GM18499 (cell line): Measurements from ENCODE around the gene NPIPB6.

Source experiments
- ATAC-seq: cut with Tn5 transposase; IDR thresholded peaks from one replicate; pipeline ENCODE4 v1.9.1; 2021; ENCODE audit warnings: moderate number of reproducible peaks; ENCODE audit not compliant: insufficient read depth, unreplicated experiment

The NPIPB6 gene

DNA sequence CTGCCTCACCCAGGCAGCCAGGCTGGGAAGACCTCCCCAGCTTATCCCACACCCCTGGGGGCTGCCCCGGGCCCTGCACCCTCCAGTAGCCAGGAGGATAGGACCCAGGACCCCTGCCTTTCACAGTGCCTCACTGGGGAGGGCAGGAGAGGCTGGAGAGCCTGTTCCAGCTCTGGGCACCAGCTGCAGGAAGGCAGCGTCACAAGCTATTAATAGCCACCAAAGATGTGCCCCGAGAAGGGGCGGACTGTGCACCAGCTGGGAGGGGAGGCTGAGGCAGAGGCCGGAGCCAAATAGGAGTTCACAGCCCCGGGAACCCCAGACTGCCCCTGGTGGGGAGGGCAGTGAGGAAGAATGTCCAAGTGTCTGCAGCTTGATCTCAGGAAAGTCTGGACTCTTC is 62.2 kb downstream of the NPIPB6 start:
- no peak for ATAC-seq

DNA sequence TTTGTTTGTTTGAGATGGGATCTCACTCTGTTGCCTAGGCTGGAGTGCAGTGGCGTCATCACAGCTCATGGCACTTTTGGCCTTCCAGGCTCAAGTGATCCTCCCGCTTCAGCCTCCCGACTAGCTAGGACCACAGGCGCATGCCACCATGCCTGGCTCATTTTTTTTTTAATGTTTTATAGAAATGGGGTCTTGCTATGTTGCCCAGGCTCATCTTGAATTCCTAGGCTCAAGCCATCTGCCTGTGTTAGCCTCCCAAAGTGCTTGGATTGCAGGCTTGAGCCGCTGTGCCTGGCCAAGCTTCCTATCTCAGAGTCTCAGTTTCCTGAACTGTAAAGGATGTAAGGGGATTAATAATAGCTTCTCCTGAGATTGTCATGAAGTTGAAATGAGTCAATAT is 63.0 kb downstream of the NPIPB6 start:
- no peak for ATAC-seq

DNA sequence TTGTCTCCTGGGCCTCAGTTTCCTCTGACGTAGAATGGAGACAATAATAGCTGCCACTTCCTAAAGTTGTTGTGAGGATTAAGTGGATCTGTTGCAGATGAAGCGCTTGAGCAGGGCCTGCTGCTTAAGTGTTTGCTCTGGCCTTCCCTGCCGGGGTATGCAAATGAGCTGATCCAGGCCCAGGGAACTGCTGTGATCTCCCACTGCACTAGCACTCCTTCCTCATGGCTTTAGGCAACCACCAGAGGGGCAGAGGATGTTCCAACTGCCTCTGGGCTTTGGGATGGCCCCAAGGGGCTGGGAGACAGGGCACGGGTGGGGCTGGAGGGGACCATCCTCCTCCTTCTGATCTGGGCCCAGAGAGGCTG is 64.8 kb downstream of the NPIPB6 start:
- ATAC-seq: no peak

DNA sequence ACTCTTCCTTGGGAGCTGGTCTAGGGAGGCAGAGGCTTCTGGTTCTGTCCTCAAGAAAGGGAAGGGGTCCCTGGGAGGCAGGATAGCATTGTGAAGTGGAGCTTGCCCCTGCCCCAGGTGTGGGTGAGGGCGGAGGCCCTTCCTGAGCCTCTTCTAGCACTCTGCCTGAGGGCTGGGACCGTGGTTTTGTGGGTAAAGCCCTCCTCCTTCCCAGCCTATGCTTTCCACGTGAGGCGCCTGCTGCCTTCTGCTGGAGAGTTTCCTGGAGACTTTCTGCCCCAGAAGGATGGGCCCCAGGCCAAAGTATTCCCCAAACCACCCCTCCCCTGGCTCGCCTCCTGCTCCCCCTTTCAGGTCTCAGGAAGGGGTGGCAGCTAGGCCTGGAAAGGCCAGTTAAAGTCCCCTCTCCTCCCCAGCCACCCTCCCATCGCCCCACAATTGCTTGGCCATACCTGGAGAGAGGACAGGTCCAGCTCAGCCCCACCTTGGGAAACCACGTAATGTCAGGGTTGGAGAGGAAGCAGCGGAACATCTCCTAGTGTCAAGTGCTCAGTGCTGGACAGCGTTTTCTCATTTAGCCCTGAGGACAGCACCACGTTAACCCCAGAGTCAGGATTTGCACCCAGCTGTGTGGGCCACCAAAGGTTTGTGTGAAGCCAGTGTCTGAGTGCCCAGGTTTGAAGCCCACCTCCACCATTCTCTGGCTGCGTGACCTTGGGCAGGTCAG is 65.4 kb downstream of the NPIPB6 start:
- ATAC-seq: no peak

DNA sequence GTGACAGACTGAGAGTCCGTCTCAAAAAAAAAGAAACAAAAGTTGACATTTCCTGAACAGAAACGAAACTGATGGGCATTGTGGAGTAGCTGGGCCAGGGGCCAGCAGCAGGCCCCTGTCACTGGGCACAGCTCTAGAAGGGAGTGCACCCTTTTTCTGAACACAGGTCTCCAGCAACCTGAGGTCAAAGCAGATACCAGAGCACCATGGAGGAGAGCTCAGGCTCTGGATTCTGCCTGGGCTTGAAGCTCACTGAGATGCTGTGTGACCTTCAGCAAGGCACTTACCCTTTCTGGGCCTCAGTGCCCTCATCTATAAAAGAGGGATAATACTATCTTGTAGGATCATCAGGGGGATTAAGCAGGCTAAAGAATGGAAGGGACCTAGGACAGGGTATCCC is 66.0 kb downstream of the NPIPB6 start:
- ATAC-seq: no peak

DNA sequence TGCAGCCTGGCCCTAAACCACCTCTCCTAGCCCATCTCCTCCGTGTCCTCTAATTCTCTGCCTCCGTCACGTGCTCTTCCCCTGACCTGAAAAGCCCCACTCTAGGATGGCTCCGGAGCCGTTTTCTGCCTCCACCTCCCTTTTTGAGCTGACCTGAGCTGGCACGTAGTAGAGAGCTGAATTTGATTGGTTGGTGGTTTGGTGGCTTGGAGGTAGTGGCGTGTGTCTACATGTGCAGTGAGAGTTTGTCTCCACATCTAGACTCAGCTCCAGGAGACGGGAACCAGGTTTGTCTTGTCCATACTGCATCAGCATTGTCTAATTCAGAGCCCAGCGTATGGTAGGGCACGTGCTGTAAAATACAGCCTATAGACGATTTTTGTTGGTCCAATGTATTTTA is 68.0 kb downstream of the NPIPB6 start:
- no peak for ATAC-seq

DNA sequence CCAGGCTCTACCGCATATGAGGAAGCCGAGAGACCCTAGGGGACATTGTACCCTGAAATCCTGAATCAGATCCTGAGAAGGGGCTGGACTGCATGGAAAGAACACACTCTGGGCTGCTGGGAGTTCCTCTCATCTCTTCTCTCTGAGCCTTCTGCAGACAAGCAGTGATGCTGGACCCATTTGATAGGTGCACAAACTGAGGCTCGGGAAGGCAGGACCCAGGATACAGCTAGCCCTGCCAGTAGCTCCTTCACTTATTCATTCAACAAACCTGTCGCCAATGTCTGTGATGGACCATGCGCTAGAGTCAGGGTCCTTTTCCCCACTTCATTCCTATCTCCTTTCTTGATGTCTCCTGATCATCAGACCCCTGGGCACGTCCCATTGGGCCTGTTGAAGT is 69.1 kb downstream of the NPIPB6 start:
- ATAC-seq: no peak

DNA sequence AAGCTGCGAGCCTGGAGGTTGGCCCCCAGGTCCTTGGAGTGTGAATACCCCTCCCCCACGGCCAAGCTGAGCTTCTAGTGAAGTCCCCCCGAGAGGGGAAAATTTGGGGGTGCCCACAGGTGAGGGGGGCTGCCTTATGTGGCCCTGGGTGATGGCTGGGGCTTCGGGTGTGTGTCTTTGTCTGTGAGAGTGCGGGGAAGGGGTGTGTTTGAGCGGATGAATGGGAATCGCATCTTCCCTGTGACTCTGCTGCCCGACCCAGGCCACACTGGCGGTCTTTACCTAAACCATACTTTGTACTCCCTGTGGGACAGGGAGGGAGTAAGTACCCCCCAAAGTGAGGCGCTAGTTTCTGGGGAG is 69.7 kb downstream of the NPIPB6 start:
- ATAC-seq: no peak

DNA sequence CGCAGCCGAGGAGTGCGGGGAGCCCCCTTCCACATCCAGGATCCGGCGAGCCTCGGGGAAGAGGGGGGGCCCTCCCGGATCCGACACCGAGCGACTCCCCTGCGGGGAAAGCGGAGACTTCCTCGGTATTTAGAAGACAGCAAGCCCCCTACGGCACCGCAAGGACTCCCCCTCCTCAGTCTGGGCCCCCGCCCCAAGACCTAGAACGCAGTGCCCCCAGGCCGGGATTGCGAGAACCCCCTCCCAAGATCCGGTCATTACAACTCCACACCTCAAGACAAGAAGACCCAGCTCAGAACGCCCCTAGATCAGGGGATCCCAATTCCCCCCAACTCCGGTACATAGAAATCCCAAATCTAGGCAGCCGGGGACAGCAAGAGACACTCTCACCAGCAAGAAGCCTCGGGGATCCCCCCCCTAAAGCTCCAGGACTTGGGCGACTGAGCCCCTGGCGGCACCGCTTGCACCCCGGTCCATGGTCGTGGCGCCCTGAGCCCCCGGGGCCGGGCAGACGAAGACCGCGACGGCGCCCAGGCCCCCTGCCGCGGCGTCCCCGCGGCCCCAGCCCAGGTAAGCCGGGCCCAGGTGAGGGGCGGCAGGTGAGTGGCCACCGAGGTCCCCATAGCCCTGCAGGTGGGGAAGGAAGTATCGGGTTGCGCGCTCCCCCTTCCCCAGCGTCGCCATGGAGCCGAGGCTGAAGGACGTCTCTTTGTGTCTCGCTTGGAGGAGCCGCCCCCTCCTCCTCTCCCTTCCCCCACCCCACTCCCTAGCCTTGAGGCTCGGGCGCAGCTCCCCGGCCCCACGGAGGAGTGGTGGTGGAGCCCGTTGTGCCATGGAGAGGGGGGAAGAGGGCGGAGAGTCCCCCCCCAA is 70.3 kb downstream of the NPIPB6 start:
- ATAC-seq: no peak
